ENCODE data around the gene DEFB132.
"Not testable (repeated sequence)": the region's sequence is repeated elsewhere in the genome, so short reads cannot be mapped to it uniquely, and the experiment has no call there.

GRCh38 chr20:253447-253846 is 4.1 kb upstream of the DEFB132 start:
- TF ChIP-seq CTCF (conservative IDR thresholded peaks at IDR 0.05 in 1 of 2, IDR thresholded peaks at IDR 0.05 in 1 of 2; ENCODE audit: low read depth in 1 of 2, low read length in 2 of 2); EZH2 (IDR thresholded peaks at IDR 0.05; ENCODE audit: low read length, missing control alignments): not testable (repeated sequence)

Measured in fibroblast of lung (primary cell).